Uterus (tissue), 4 donors: ENCODE measurements around the gene ONECUT3. TPM values are rescaled to one million over a fixed set of nuclear protein-coding genes. Genes with fewer than 3 reads are reported as not detected.
A peak's percentile ranks its signal among the peaks of the same experiment; 100 is the strongest.

ENCODE experiments used
- DNase-seq, 2 donors: peaks; one replicate each; pipeline ENCODE4 v3.0.0-alpha.2; 2019 to 2020
- H3K27ac ChIP-seq, 2 donors: fragments of 200-600 bp; sonication (generic); 1 replicate in 1 of 2; 2 replicates in 1 of 2; pipeline ENCODE4 v1.5.1; 2016 to 2018
- H3K27me3 ChIP-seq, 2 donors: fragments of 200-600 bp; sonication (generic); one replicate each; pipeline ENCODE4 v1.5.1; 2018 to 2019; ENCODE audit warnings: control low read depth in 1 of 2
- H3K36me3 ChIP-seq, 2 donors: fragments of 200-600 bp; sonication (generic); one replicate each; pipeline ENCODE4 v1.5.1; 2019; ENCODE audit warnings: control low read depth in 1 of 2
- H3K4me1 ChIP-seq, 2 donors: fragments of 200-600 bp; sonication (generic); one replicate each; pipeline ENCODE4 v1.5.1; 2018 to 2019; ENCODE audit warnings: control low read depth in 1 of 2
- H3K4me3 ChIP-seq, 2 donors: fragments of 200-600 bp; sonication (generic); 1 replicate in 1 of 2; 2 replicates in 1 of 2; pipeline ENCODE4 v1.5.1; 2018 to 2019; ENCODE audit warnings: mild to moderate bottlenecking in 1 of 2
- H3K9me3 ChIP-seq, 2 donors: fragments of 200-600 bp; sonication (generic); one replicate each; pipeline ENCODE4 v1.5.1; 2019; ENCODE audit warnings: control low read depth in 1 of 2
- CTCF ChIP-seq, 4 experiments: fragments of 200-600 bp in 2 of 4; fragments of 450-650 bp in 2 of 4; sonication (generic) in 2 of 4; IDR thresholded peaks; one replicate each; pipeline ENCODE4 v1.5.1; 2016 to 2019; ENCODE audit warnings: antibody characterized with exemption in 4 of 4, mild to moderate bottlenecking in 2 of 4, moderate library complexity in 1 of 4
- POLR2A ChIP-seq, 2 donors: fragments of 450-650 bp; IDR thresholded peaks; one replicate each; pipeline ENCODE4 v1.6.1; 2016; ENCODE audit warnings: antibody characterized with exemption in 2 of 2, mild to moderate bottlenecking in 1 of 2, moderate library complexity in 1 of 2
- intact Hi-C: fragments of 100-400 bp; cut with DNase I; formaldehyde crosslinking; loops from one replicate; pipeline ENCODE4 v1.15.1; 2023; ENCODE audit warnings: low total_unique reads
- total RNA-seq, 4 donors: library from RNA; depleted of rRNA in 3 of 4; stranded (reverse); fragments of >200 nt in 3 of 4; gene quantifications; one replicate each; pipeline versions ENCODE4 v1.1.0 to v1.2.4, GENCODE V29; 2014 to 2023
- donor health status: DM: yes; HTN: yes; CAD: no.

Gene ONECUT3
- total RNA-seq, 4 donors from 2014 or later: not detected

- Histone ChIP-seq H3K4me3 (no peak overlapping the region), H3K4me1 (no peaks in the 10 kb centered on the region), H3K36me3 (no peaks in the 10 kb centered on the region), H3K27ac (no peak overlapping the region), H3K27me3 (no peaks in the 10 kb centered on the region), H3K9me3 (no peaks in the 10 kb centered on the region)
- DNase-seq: no peak
- TF ChIP-seq POLR2A (IDR thresholded peaks at IDR 0.05): no peak
- no peak for TF ChIP-seq CTCF (IDR thresholded peaks at IDR 0.05)
- intact Hi-C loops: loop anchor here (10.0 kb wide), 2 partner anchors 57 to 277 kb away; no protein-coding TSS in a partner anchor
Observed at GRCh38 chr19:1822210-1822609, 68.9 kb downstream of the ONECUT3 start.

- intact Hi-C loops: loop anchor here (10.0 kb wide), 2 partner anchors 58 to 278 kb away; no protein-coding TSS in a partner anchor
- no peaks in the 10 kb centered on the region for H3K36me3 ChIP-seq
- no peaks in the 10 kb centered on the region for H3K27me3 ChIP-seq
- no peak for DNase-seq
- H3K4me1 ChIP-seq: no peaks in the 10 kb centered on the region
- no peak overlapping the region for H3K27ac ChIP-seq
- TF ChIP-seq POLR2A (IDR thresholded peaks at IDR 0.05) (no peak), CTCF (IDR thresholded peaks at IDR 0.05) (no peak)
- no peaks in the 10 kb centered on the region for H3K9me3 ChIP-seq
- no peak overlapping the region for H3K4me3 ChIP-seq
Observed at GRCh38 chr19:1823020-1823419, 69.7 kb downstream of the ONECUT3 start.

- Histone ChIP-seq H3K9me3 (no peaks in the 10 kb centered on the region), H3K27ac (no peak overlapping the region), H3K36me3 (no peaks in the 10 kb centered on the region), H3K27me3 (no peaks in the 10 kb centered on the region), H3K4me3 (no peak overlapping the region), H3K4me1 (no peaks in the 10 kb centered on the region)
- DNase-seq: no peak
- TF ChIP-seq POLR2A (IDR thresholded peaks at IDR 0.05) (no peak), CTCF (IDR thresholded peaks at IDR 0.05) (no peak)
- intact Hi-C loops: loop anchor here (10.0 kb wide), 2 partner anchors 59 to 279 kb away; no protein-coding TSS in a partner anchor
Observed at GRCh38 chr19:1823539-1824251, 70.4 kb downstream of the ONECUT3 start.

- TF ChIP-seq POLR2A (IDR thresholded peaks at IDR 0.05) (no peak), CTCF (IDR thresholded peaks at IDR 0.05) (no peak)
- Histone ChIP-seq H3K36me3 (no peaks in the 10 kb centered on the region), H3K9me3 (no peaks in the 10 kb centered on the region), H3K4me3 (no peak overlapping the region), H3K27ac (no peak overlapping the region), H3K4me1 (no peaks in the 10 kb centered on the region), H3K27me3 (no peaks in the 10 kb centered on the region)
- intact Hi-C loops: loop anchor here (10.0 kb wide), 2 partner anchors 59 to 279 kb away; no protein-coding TSS in a partner anchor
- no peak for DNase-seq
Observed at GRCh38 chr19:1824252-1824622, 70.9 kb downstream of the ONECUT3 start.

- intact Hi-C loops: loop anchor here (10.0 kb wide), 2 partner anchors 61 to 281 kb away; no protein-coding TSS in a partner anchor
- no peaks in the 10 kb centered on the region for H3K9me3 ChIP-seq
- no peaks in the 10 kb centered on the region for H3K4me1 ChIP-seq
- peak overlapping the region; percentile 34 to 55 for H3K27ac ChIP-seq
- peak; percentile 85 to 95 (median 91) for TF ChIP-seq CTCF (IDR thresholded peaks at IDR 0.05)
- TF ChIP-seq POLR2A (IDR thresholded peaks at IDR 0.05): no peak
- H3K4me3 ChIP-seq: no peak overlapping the region
- H3K36me3 ChIP-seq: no peaks in the 10 kb centered on the region
- peak; percentile 77 to 82 for DNase-seq
- H3K27me3 ChIP-seq: no peaks in the 10 kb centered on the region
Observed at GRCh38 chr19:1825909-1826556, 72.7 kb downstream of the ONECUT3 start.
